Calu3 (cell line): ENCODE measurements around the gene GRIK1. TPM values are rescaled to one million over a fixed set of nuclear protein-coding genes. Genes with fewer than 3 reads are reported as not detected.

ENCODE experiments used
- BruUV-seq: library from RNA; stranded (reverse); fragments of 400-500 nt; replicated peaks from 2 replicates; lab custom pipeline; 2021; lab: Mats Ljungman, UMichigan
- CTCF ChIA-PET: fragments of 300-600 bp; sonication (Branson Sonifier 250); formaldehyde crosslinking; loops from one replicate; lab custom pipeline; 2022; ENCODE audit warnings: antibody characterized with exemption; lab: Charles Lee
- DNase-seq: peaks from one replicate; pipeline ENCODE4 v3.0.0; 2022
- H3K27ac Mint-ChIP-seq: one replicate; pipeline ENCODE4 v1.8.0; 2022; ENCODE audit warnings: mixed read lengths; ENCODE audit not compliant: unreplicated experiment
- H3K27me3 Mint-ChIP-seq: one replicate; pipeline ENCODE4 v1.8.0; 2022; ENCODE audit warnings: mixed read lengths; ENCODE audit not compliant: unreplicated experiment
- H3K36me3 Mint-ChIP-seq: one replicate; pipeline ENCODE4 v1.8.0; 2022; ENCODE audit warnings: mild to moderate bottlenecking, moderate library complexity, mixed read lengths; ENCODE audit not compliant: insufficient read depth, unreplicated experiment
- H3K4me1 Mint-ChIP-seq: one replicate; pipeline ENCODE4 v1.8.0; 2022; ENCODE audit warnings: mild to moderate bottlenecking, low read depth, mixed read lengths; ENCODE audit not compliant: unreplicated experiment
- H3K4me3 Mint-ChIP-seq: one replicate; pipeline ENCODE4 v1.8.0; 2022; ENCODE audit warnings: mild to moderate bottlenecking, low read depth, moderate library complexity, mixed read lengths; ENCODE audit not compliant: unreplicated experiment
- H3K9me3 Mint-ChIP-seq: one replicate; pipeline ENCODE4 v1.8.0; 2022; ENCODE audit warnings: low read depth, mixed read lengths; ENCODE audit not compliant: unreplicated experiment
- intact Hi-C: fragments of 100-400 bp; cut with micrococcal nuclease; formaldehyde crosslinking; loops from one replicate; pipeline ENCODE4 v1.10.0; 2022; ENCODE audit not compliant: unreplicated experiment
- total RNA-seq: library from RNA; stranded (reverse); gene quantifications from 2 replicates; pipeline ENCODE4 v1.2.3, GENCODE V29; 2022
- TF ChIP-seq, protein P1 (sequence below): fragments of 200-600 bp; IDR thresholded peaks from one replicate; pipeline ENCODE4 v1.8.0; 2022; ENCODE audit warnings: antibody characterized with exemption; ENCODE audit not compliant: unreplicated experiment

GRIK1 gene
- total RNA-seq, 1 experiment from 2014 or later: not detected

DNA sequence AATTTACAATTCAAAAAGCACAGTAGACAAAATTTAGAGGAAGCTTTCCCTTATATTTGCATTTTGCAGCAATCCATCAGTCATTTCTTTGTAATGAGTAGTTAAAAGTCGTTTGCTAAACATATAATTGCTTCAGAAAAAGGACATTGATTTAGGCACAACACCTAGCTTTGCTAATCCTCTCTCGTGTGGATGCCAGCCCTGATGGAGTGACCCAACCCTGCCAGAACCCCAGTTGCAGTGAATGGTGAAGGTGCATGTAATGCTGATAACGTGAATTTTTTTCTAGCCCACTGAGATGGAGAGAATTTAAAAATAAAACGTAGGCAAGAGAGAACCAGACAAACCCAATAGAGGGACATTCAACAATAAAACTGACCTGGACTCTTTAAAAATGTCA lies 263.4 kb downstream of the GRIK1 start:
- no peaks in the 10 kb centered on the region for H3K27me3 Mint-ChIP-seq
- no peak overlapping the region for H3K4me3 Mint-ChIP-seq
- BruUV-seq: no TSS peak
- no peak for DNase-seq
- H3K9me3 Mint-ChIP-seq: no peaks in the 10 kb centered on the region
- H3K4me1 Mint-ChIP-seq: no peaks in the 10 kb centered on the region
- CTCF ChIA-PET: no interaction called here
- H3K36me3 Mint-ChIP-seq: no peaks in the 10 kb centered on the region
- no peak overlapping the region for H3K27ac Mint-ChIP-seq
- intact Hi-C loops: no loop called here
- TF ChIP-seq, protein P1, sequence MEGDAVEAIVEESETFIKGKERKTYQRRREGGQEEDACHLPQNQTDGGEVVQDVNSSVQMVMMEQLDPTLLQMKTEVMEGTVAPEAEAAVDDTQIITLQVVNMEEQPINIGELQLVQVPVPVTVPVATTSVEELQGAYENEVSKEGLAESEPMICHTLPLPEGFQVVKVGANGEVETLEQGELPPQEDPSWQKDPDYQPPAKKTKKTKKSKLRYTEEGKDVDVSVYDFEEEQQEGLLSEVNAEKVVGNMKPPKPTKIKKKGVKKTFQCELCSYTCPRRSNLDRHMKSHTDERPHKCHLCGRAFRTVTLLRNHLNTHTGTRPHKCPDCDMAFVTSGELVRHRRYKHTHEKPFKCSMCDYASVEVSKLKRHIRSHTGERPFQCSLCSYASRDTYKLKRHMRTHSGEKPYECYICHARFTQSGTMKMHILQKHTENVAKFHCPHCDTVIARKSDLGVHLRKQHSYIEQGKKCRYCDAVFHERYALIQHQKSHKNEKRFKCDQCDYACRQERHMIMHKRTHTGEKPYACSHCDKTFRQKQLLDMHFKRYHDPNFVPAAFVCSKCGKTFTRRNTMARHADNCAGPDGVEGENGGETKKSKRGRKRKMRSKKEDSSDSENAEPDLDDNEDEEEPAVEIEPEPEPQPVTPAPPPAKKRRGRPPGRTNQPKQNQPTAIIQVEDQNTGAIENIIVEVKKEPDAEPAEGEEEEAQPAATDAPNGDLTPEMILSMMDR: no peak

DNA sequence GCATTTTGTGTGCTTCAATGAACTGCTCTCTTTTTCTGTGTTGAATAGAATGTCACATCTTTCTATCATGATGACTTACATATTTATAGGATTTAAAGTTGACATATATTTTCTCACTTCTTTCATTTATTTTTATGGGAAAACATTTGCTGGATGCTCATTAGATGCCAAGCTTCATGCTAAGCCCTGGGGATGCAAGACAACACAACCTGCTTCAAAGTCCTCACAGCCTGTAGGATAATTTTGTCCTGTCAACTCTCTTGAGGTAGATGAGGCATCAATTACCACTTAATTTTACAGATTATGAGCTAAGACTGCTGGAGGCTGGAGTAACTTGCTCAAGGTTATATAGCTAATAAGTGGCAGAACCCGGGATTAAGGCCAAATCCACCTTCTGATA lies 264.3 kb downstream of the GRIK1 start:
- Mint-ChIP-seq H3K4me3 (no peak overlapping the region), H3K36me3 (no peaks in the 10 kb centered on the region), H3K4me1 (no peaks in the 10 kb centered on the region), H3K27me3 (no peaks in the 10 kb centered on the region), H3K27ac (no peak overlapping the region), H3K9me3 (no peaks in the 10 kb centered on the region)
- DNase-seq: no peak
- CTCF ChIA-PET: no interaction called here
- intact Hi-C loops: no loop called here
- no TSS peak for BruUV-seq
- TF ChIP-seq, protein P1: no peak

DNA sequence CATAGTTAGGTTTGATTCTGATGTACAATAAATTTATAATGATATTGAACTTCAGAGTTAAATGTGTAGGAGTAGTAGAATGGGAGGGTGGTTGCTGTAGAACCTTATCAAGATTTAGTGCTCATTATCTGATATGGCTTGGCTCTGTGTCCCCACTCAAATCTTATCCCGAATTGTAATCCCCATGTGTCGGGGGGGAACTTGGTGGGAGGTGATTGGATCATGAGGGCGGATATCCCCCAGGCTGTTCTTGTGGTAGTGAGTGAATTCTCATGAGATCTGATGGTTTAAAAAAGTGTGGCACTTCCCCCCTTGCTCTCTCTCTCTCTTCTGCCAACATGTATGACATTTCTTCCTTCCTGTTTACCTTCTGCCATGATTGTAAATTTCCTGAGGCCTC lies 265.5 kb downstream of the GRIK1 start:
- BruUV-seq: no TSS peak
- TF ChIP-seq, protein P1: no peak
- H3K27ac Mint-ChIP-seq: no peak overlapping the region
- H3K27me3 Mint-ChIP-seq: no peaks in the 10 kb centered on the region
- no peak overlapping the region for H3K4me3 Mint-ChIP-seq
- intact Hi-C loops: no loop called here
- H3K4me1 Mint-ChIP-seq: no peaks in the 10 kb centered on the region
- DNase-seq: no peak
- no peaks in the 10 kb centered on the region for H3K36me3 Mint-ChIP-seq
- CTCF ChIA-PET: no interaction called here
- H3K9me3 Mint-ChIP-seq: no peaks in the 10 kb centered on the region

DNA sequence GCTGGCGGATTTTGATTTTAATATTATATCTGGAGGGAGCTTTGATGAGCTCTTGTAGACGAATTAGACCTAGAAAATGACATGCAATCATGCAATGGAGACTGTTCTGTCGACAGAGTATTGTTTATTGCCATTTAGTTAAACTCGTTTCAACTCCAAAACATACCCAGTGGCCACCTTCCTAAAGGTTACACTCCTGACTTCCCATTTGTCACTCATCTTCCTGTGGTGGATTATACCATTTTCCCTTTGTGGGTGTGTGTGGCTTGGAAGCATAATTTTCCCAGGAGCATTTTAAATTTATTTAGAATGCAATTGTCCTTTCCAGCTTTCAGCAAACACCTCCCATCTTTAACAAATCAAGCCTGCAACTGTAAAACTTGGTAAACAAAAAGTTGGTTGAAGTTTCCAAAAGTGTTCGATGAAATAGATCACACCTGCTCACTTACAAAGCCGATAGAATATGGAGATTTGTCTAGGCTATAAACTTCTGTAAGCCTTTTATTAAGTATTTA lies 266.6 kb downstream of the GRIK1 start:
- CTCF ChIA-PET: no interaction called here

More for the DNA sequence above, 266.6 kb downstream of the GRIK1 start:
- intact Hi-C loops: no loop called here
- Mint-ChIP-seq H3K27me3 (no peaks in the 10 kb centered on the region), H3K4me3 (no peak overlapping the region), H3K9me3 (no peaks in the 10 kb centered on the region), H3K36me3 (no peaks in the 10 kb centered on the region), H3K4me1 (no peaks in the 10 kb centered on the region), H3K27ac (no peak overlapping the region)
- TF ChIP-seq, protein P1: no peak
- DNase-seq: no peak
- BruUV-seq: no TSS peak
